H9 (cell line): ENCODE results near the gene TSPEAR. TPM values are rescaled to one million over a fixed set of nuclear protein-coding genes. Genes with fewer than 3 reads are reported as not detected.
A peak's percentile ranks its signal among the peaks of the same experiment; 100 is the strongest.
"Not testable (repeated sequence)": the region's sequence is repeated elsewhere in the genome, so short reads cannot be mapped to it uniquely, and the experiment has no call there.

Source experiments
- DNase-seq: peaks from one replicate; pipeline ENCODE4 v3.0.0-alpha.2; 2017
- H2AFZ ChIP-seq: one replicate; pipeline ENCODE4 v1.6.1; 2013; ENCODE audit warnings: mild to moderate bottlenecking, low read length, control low read depth, moderate library complexity
- H2AK5ac ChIP-seq: 2 replicates; pipeline ENCODE4 v1.6.1; 2013; ENCODE audit warnings: low read length, control low read depth, mixed read lengths; ENCODE audit not compliant: insufficient read length
- H2BK120ac ChIP-seq: one replicate; pipeline ENCODE4 v1.6.1; 2013; ENCODE audit warnings: low read depth, mild to moderate bottlenecking, low read length, control low read depth, inconsistent platforms; ENCODE audit not compliant: poor library complexity, severe bottlenecking
- H2BK12ac ChIP-seq: 2 replicates; pipeline ENCODE4 v1.6.1; 2013; ENCODE audit warnings: low read length, control low read depth, mixed read lengths, low read depth; ENCODE audit not compliant: insufficient read length
- H2BK15ac ChIP-seq: 2 replicates; pipeline ENCODE4 v1.6.1; 2013; ENCODE audit warnings: low read depth, low read length, control low read depth
- H2BK20ac ChIP-seq: one replicate; pipeline ENCODE4 v1.6.1; 2013; ENCODE audit warnings: low read depth, mild to moderate bottlenecking, low read length, control low read depth, inconsistent platforms; ENCODE audit not compliant: poor library complexity, severe bottlenecking
- H2BK5ac ChIP-seq: 2 replicates; pipeline ENCODE4 v1.6.1; 2013; ENCODE audit warnings: low read length, control low read depth, mixed read lengths; ENCODE audit not compliant: insufficient read length
- H3K14ac ChIP-seq: 2 replicates; pipeline ENCODE4 v1.6.1; 2013; ENCODE audit warnings: low read length, control low read depth; ENCODE audit not compliant: insufficient read depth
- H3K18ac ChIP-seq: 2 replicates; pipeline ENCODE4 v1.6.1; 2013; ENCODE audit warnings: low read depth, mild to moderate bottlenecking, mixed read lengths, low read length, control low read depth; ENCODE audit not compliant: insufficient read length
- H3K23ac ChIP-seq: 2 replicates; pipeline ENCODE4 v1.6.1; 2013; ENCODE audit warnings: low read length, control low read depth, mixed read lengths, low read depth; ENCODE audit not compliant: insufficient read length
- H3K23me2 ChIP-seq: 2 replicates; pipeline ENCODE4 v1.6.1; 2013; ENCODE audit warnings: low read depth, mild to moderate bottlenecking, mixed read lengths, low read length, control low read depth; ENCODE audit not compliant: insufficient read length, poor library complexity, severe bottlenecking
- H3K27ac ChIP-seq: 2 replicates; pipeline ENCODE4 v1.5.1; 2013; ENCODE audit warnings: low read length, control low read depth, mixed read lengths, low read depth; ENCODE audit not compliant: insufficient read length
- H3K27me3 ChIP-seq: 2 replicates; pipeline ENCODE4 v1.6.1; 2013; ENCODE audit warnings: low read length, control low read depth, inconsistent platforms; ENCODE audit not compliant: insufficient read depth
- H3K4ac ChIP-seq: 2 replicates; pipeline ENCODE4 v1.6.1; 2013; ENCODE audit warnings: low read depth, mild to moderate bottlenecking, control low read depth, inconsistent platforms, low read length, moderate library complexity
- H3K4me1 ChIP-seq: 2 replicates; pipeline ENCODE4 v1.6.1; 2013; ENCODE audit warnings: low read length, control low read depth, inconsistent platforms; ENCODE audit not compliant: insufficient read depth
- H3K4me2 ChIP-seq: 2 replicates; pipeline ENCODE4 v1.6.1; 2013; ENCODE audit warnings: low read length, control low read depth, mixed read lengths; ENCODE audit not compliant: insufficient read length, insufficient read depth
- H3K56ac ChIP-seq: 2 replicates; pipeline ENCODE4 v1.6.1; 2013; ENCODE audit warnings: low read depth, mild to moderate bottlenecking, mixed read lengths, low read length, control low read depth; ENCODE audit not compliant: insufficient read length
- H3K79me1 ChIP-seq: 2 replicates; pipeline ENCODE4 v1.6.1; 2013; ENCODE audit warnings: low read depth, mild to moderate bottlenecking, moderate library complexity, low read length, control low read depth, inconsistent platforms; ENCODE audit not compliant: insufficient read depth, poor library complexity, severe bottlenecking
- H3K79me2 ChIP-seq: 2 replicates; pipeline ENCODE4 v1.6.1; 2013; ENCODE audit warnings: low read length, control low read depth, inconsistent platforms; ENCODE audit not compliant: insufficient read depth
- H3K9ac ChIP-seq: 2 replicates; pipeline ENCODE4 v1.6.1; 2013; ENCODE audit warnings: low read length, control low read depth, mixed read lengths; ENCODE audit not compliant: insufficient read length; ENCODE audit errors: extremely low read depth
- H3K9me3 ChIP-seq: one replicate; pipeline ENCODE4 v1.6.1; 2013; ENCODE audit warnings: low read depth, low read length, inconsistent platforms; ENCODE audit not compliant: control insufficient read depth
- H3T11ph ChIP-seq: one replicate; pipeline ENCODE4 v1.6.1; 2013; ENCODE audit warnings: mild to moderate bottlenecking, low read length, control low read depth, inconsistent platforms
- H4K20me1 ChIP-seq: one replicate; pipeline ENCODE4 v1.6.1; 2013; ENCODE audit not compliant: control insufficient read depth, insufficient read length, insufficient read depth
- H4K5ac ChIP-seq: 2 replicates; pipeline ENCODE4 v1.6.1; 2013; ENCODE audit warnings: low read depth, mild to moderate bottlenecking, mixed read lengths, low read length, control low read depth; ENCODE audit not compliant: insufficient read length
- H4K8ac ChIP-seq: replicated peaks from 2 replicates; pipeline ENCODE4 v1.6.1; 2013; ENCODE audit warnings: low read length, control low read depth, mixed read lengths, low read depth; ENCODE audit not compliant: insufficient read length
- H4K91ac ChIP-seq: 2 replicates; pipeline ENCODE4 v1.6.1; 2013; ENCODE audit warnings: low read depth, mild to moderate bottlenecking, moderate library complexity, mixed read lengths, low read length, control low read depth; ENCODE audit not compliant: insufficient read length
- H3K27ac Mint-ChIP-seq, 3 experiments: 2 replicates in 2 of 3; 3 replicates in 1 of 3; pipeline ENCODE4 v1.8.0; 2020 to 2021; ENCODE audit warnings: mixed read lengths in 3 of 3, mild to moderate bottlenecking in 1 of 3, moderate library complexity in 1 of 3
- H3K27me3 Mint-ChIP-seq: 2 replicates; pipeline ENCODE4 v1.8.0; 2021; ENCODE audit warnings: low read depth, mild to moderate bottlenecking, moderate library complexity, mixed read lengths
- H3K36me3 Mint-ChIP-seq, 3 experiments: 2 replicates in 2 of 3; 3 replicates in 1 of 3; pipeline ENCODE4 v1.8.0; 2020 to 2021; ENCODE audit warnings: low read depth in 3 of 3, mixed read lengths in 3 of 3; ENCODE audit not compliant: insufficient read depth in 1 of 3
- H3K4me1 Mint-ChIP-seq, 2 experiments: 2 replicates each; pipeline ENCODE4 v1.8.0; 2020; ENCODE audit warnings: mixed read lengths in 2 of 2
- H3K4me3 Mint-ChIP-seq, 2 experiments: 2 replicates in 1 of 2; 3 replicates in 1 of 2; pipeline ENCODE4 v1.8.0; 2020 to 2021; ENCODE audit warnings: mild to moderate bottlenecking in 2 of 2, mixed read lengths in 2 of 2, moderate library complexity in 1 of 2
- H3K9me3 Mint-ChIP-seq, 2 experiments: 2 replicates in 1 of 2; 3 replicates in 1 of 2; pipeline ENCODE4 v1.8.0; 2020; ENCODE audit warnings: mild to moderate bottlenecking in 2 of 2, mixed read lengths in 2 of 2, moderate library complexity in 1 of 2
- CTCF ChIP-seq: fragments of 200-600 bp; sonication (generic); conservative IDR thresholded peaks from 3 replicates; pipeline ENCODE4 v1.8.0; 2021; ENCODE audit warnings: antibody characterized with exemption, mild to moderate bottlenecking
- WGBS: extraction: QIAGEN DNeasy Blood & Tissue Kit; methylation state at CpG from one replicate; pipeline ENCODE4 v1.1.7; 2013; ENCODE audit warnings: missing lambda C conversion rate, low lambda C conversion rate, mixed read lengths; ENCODE audit not compliant: insufficient read length; ENCODE audit errors: extremely low coverage; 5-methylcytosine and 5-hydroxymethylcytosine counted together
- total RNA-seq: library from RNA; stranded (reverse); gene quantifications from 2 replicates; pipeline ENCODE4 v1.2.1, GENCODE V29; 2021

Gene TSPEAR
- total RNA-seq, 1 experiment from 2014 or later = 1.3 TPM

- H4K91ac ChIP-seq = no peak overlapping the region
- H3K4me1 Mint-ChIP-seq = peaks cover 28 to 31% of the 10 kb centered on the region in 2 experiments
- H3K9ac ChIP-seq = no peak overlapping the region
- H3K23me2 ChIP-seq = no peaks in the 10 kb centered on the region
- no peak overlapping the region for H3K4ac ChIP-seq
- no peak overlapping the region for H4K5ac ChIP-seq
- peak; percentile 40; the same call in 2 of the 3 replicates for TF ChIP-seq CTCF
- peaks cover 0 to 4% of the 10 kb centered on the region in 2 experiments; a peak in 2 of 5 replicates for H3K9me3 Mint-ChIP-seq
- H3K4me2 ChIP-seq = no peak overlapping the region
- H3K27me3 ChIP-seq = no peaks in the 10 kb centered on the region
- H4K20me1 ChIP-seq = no peaks in the 10 kb centered on the region
- H3T11ph ChIP-seq = no peak overlapping the region
- no peak overlapping the region for H3K27ac ChIP-seq
- no peaks in the 10 kb centered on the region; a peak in 1 of 7 replicates for H3K36me3 Mint-ChIP-seq
- no peaks in the 10 kb centered on the region for H3K79me1 ChIP-seq
- H4K8ac ChIP-seq = no peak overlapping the region
- no peaks in the 10 kb centered on the region for H3K79me2 ChIP-seq
- no peak overlapping the region for H3K14ac ChIP-seq
- H3K9me3 ChIP-seq = no peaks in the 10 kb centered on the region
- no CpG with 5 or more reads among the region's 14 CpGs for WGBS
- peak; percentile 56 for DNase-seq
- H2BK20ac ChIP-seq = no peak overlapping the region
- H3K23ac ChIP-seq = no peak overlapping the region
- peaks cover 32% of the 10 kb centered on the region for H3K27me3 Mint-ChIP-seq
- peak overlapping the region; percentile 7 to 86 (median 55); a peak in 3 of 7 replicates for H3K27ac Mint-ChIP-seq
- no peak overlapping the region for H2BK12ac ChIP-seq
- no peak overlapping the region for H2BK120ac ChIP-seq
- H3K56ac ChIP-seq = no peak overlapping the region
- H3K4me1 ChIP-seq = peaks cover 5% of the 10 kb centered on the region; the same call in 1 of the 2 replicates
- no peak overlapping the region for H2AFZ ChIP-seq
- peak overlapping the region in 1 of 2 experiments; percentile 37; a peak in 2 of 5 replicates for H3K4me3 Mint-ChIP-seq
- no peak overlapping the region for H2BK5ac ChIP-seq
- no peak overlapping the region for H3K18ac ChIP-seq
- no peak overlapping the region for H2AK5ac ChIP-seq
- H2BK15ac ChIP-seq = no peak overlapping the region
These were observed 25.2 kb downstream of the TSPEAR start for GRCh38 chr21:44686000-44686781.

- not testable (repeated sequence) for H3T11ph ChIP-seq, H3K23me2 ChIP-seq, H2BK5ac ChIP-seq, H2BK12ac ChIP-seq, H4K5ac ChIP-seq, H3K79me1 ChIP-seq, H2BK20ac ChIP-seq, H4K91ac ChIP-seq, H3K27me3 ChIP-seq, H3K4me2 ChIP-seq, H3K27ac ChIP-seq, H3K4ac ChIP-seq, H2AFZ ChIP-seq, H3K9me3 ChIP-seq, H3K27ac Mint-ChIP-seq, H4K8ac ChIP-seq, H3K4me1 ChIP-seq, H2BK15ac ChIP-seq, H3K4me3 Mint-ChIP-seq, H3K9ac ChIP-seq, H3K23ac ChIP-seq, H3K9me3 Mint-ChIP-seq, H3K18ac ChIP-seq, H3K14ac ChIP-seq, H2AK5ac ChIP-seq, H3K56ac ChIP-seq, H2BK120ac ChIP-seq, H3K36me3 Mint-ChIP-seq, H3K79me2 ChIP-seq, H4K20me1 ChIP-seq
- Mint-ChIP-seq H3K27me3 (peaks cover 32% of the 10 kb centered on the region), H3K4me1 (peaks cover 25 to 27% of the 10 kb centered on the region in 2 experiments)
- no CpG with 5 or more reads among the region's 6 CpGs for WGBS
- DNase-seq = peak; percentile 16
These were observed 26.3 kb downstream of the TSPEAR start for GRCh38 chr21:44685050-44685449.
